ENCODE measurements around the gene SUPT3H.

SUPT3H gene

DNA sequence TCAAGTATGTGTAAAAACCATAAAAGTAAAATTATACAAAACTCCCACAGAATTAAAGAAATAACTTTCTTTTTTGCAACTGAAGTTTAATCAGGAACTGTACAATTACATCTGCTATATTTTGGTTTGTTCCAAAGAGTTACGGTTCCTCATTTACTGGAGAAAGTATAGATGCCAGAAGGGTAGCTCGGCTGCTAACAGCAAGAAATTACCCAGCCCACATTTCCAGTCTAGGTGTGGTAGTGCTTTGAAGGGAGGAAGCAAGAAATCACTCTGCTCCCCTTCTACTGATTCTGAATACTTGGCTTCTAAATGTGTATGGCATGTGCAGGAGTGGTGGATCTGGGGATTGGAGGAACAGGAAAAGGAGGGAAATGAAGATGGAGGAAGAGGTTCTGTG, 549.0 kb downstream of the SUPT3H start:
- Histone ChIP-seq H3K27ac (ENCODE audit: insufficient read depth, low read depth, low read length, poor library complexity, severe bottlenecking) (no peak overlapping the region), H3K4me1 (ENCODE audit: control insufficient read depth, insufficient read depth, low read length) (no peaks in the 10 kb centered on the region), H3K9me3 (ENCODE audit: control insufficient read depth, low read length) (no peaks in the 10 kb centered on the region), H3K36me3 (ENCODE audit: control insufficient read depth, insufficient read depth, low read length) (no peaks in the 10 kb centered on the region), H3K4me3 (ENCODE audit: insufficient read depth, low read depth, low read length) (no peak overlapping the region), H3K27me3 (ENCODE audit: control insufficient read depth, insufficient read depth, low read length, poor library complexity, severe bottlenecking) (no peaks in the 10 kb centered on the region)
- 87 to 93% methylated on average over 2 of the region's 2 CpGs for WGBS, 2 experiments

DNA sequence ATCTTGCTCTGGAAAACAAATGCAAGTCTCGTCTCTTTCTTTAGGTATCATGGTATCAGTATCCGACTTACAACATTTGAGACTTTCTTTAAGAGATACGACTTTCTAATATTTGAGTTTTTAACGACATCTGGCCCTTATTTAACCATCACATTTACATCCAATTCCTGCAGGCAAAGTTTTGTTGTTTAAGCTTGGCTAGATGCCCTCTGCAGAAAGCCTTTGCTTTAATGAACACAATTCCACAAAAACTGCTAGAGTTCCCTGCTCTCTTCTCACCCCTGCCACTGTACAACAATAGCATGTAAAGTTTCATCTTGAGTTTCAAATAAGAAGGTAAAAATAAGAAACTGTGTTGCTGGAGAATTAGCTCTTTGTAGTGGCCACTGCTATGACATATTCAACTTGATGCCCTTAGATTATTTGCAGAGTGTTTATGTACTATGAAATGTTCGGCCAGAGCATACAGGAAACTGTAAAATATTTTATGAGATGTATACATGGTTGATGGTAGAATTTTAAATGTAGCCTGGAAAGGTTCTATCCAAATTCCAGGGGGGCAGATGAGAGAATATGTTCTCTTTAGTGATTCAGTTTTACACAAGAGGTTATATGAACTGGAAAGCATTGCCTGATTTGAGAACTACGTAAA, 551.6 kb downstream of the SUPT3H start:
- H3K9me3 ChIP-seq (ENCODE audit: control insufficient read depth, low read length): no peaks in the 10 kb centered on the region
- H3K27me3 ChIP-seq (ENCODE audit: control insufficient read depth, insufficient read depth, low read length, poor library complexity, severe bottlenecking): no peaks in the 10 kb centered on the region
- WGBS, 2 experiments: 94 to 96% methylated on average over 5 of the region's 6 CpGs
- no peak overlapping the region for H3K4me3 ChIP-seq (ENCODE audit: insufficient read depth, low read depth, low read length)
- no peak overlapping the region for H3K27ac ChIP-seq (ENCODE audit: insufficient read depth, low read depth, low read length, poor library complexity, severe bottlenecking)
- H3K36me3 ChIP-seq (ENCODE audit: control insufficient read depth, insufficient read depth, low read length): no peaks in the 10 kb centered on the region
- H3K4me1 ChIP-seq (ENCODE audit: control insufficient read depth, insufficient read depth, low read length): no peaks in the 10 kb centered on the region

DNA sequence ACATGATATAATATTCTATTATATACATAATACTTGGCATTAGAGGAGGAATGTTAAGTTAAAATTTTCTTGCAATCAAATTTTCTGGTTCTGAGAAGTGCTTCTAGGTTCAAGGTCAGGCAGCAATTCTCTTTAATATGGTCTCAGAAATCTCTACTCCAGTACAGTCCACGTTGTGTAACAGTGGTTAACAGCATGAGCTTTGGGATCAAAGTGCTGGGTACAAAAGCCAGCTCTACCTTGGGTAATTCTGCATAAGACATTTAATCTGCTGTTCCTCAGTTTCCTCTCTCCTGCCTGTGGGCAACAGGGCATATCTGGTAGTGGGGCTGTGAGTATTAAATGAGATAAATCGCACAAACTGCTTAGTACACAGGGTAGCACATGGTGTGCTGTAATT, 552.5 kb downstream of the SUPT3H start:
- H3K27me3 ChIP-seq (ENCODE audit: control insufficient read depth, insufficient read depth, low read length, poor library complexity, severe bottlenecking): no peaks in the 10 kb centered on the region
- no peak overlapping the region for H3K27ac ChIP-seq (ENCODE audit: insufficient read depth, low read depth, low read length, poor library complexity, severe bottlenecking)
- no peak overlapping the region for H3K4me3 ChIP-seq (ENCODE audit: insufficient read depth, low read depth, low read length)
- H3K36me3 ChIP-seq (ENCODE audit: control insufficient read depth, insufficient read depth, low read length): no peaks in the 10 kb centered on the region
- no peaks in the 10 kb centered on the region for H3K9me3 ChIP-seq (ENCODE audit: control insufficient read depth, low read length)
- no peaks in the 10 kb centered on the region for H3K4me1 ChIP-seq (ENCODE audit: control insufficient read depth, insufficient read depth, low read length)
- WGBS, 2 experiments: 83 to 92% methylated on average over 1 to 2 of the region's 2 CpGs

DNA sequence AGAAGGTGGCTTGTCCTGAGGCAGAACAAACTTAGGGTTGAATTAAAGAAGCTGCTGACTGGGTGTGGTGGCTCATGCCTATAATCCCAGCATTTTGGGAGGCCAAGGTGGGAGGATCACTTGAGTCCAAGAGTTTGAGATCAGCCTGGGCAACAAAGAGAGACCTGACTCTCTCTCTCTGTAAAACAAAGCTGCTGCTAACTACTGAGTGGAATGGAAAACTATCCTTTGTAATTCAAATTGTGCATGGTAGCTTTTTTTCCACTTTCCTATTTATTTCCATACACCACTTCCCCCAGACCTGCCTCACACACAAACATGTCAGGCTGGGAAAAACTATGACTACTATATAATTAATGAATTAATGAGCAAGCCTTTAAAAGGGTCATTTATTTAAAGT, 553.2 kb downstream of the SUPT3H start:
- Histone ChIP-seq H3K4me3 (ENCODE audit: insufficient read depth, low read depth, low read length) (no peak overlapping the region), H3K27me3 (ENCODE audit: control insufficient read depth, insufficient read depth, low read length, poor library complexity, severe bottlenecking) (no peaks in the 10 kb centered on the region), H3K4me1 (ENCODE audit: control insufficient read depth, insufficient read depth, low read length) (no peaks in the 10 kb centered on the region), H3K36me3 (ENCODE audit: control insufficient read depth, insufficient read depth, low read length) (no peaks in the 10 kb centered on the region), H3K27ac (ENCODE audit: insufficient read depth, low read depth, low read length, poor library complexity, severe bottlenecking) (no peak overlapping the region), H3K9me3 (ENCODE audit: control insufficient read depth, low read length) (no peaks in the 10 kb centered on the region)

DNA sequence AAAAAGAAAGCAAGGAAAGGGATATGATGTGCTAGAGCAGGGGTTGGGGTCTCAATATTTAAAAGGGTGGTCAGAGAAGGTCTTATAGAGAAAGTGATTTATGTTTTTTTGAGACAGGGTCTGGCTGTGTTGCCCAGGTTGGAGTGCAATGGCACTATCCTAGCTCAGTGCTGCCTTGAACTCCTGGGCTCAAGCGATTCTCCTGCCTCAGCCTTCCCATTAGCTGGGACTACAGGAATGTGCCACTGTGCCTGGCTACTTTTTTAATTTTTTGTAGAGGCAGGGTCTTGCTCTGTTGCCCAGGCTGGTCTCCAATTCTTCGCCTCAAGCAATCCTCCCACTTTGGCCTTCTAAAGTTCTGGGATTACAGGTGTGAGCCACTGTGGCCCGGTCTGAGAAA, 557.0 kb downstream of the SUPT3H start:
- 84 to 93% methylated on average over 3 of the region's 3 CpGs for WGBS, 2 experiments
- H3K9me3 ChIP-seq (ENCODE audit: control insufficient read depth, low read length): no peaks in the 10 kb centered on the region
- no peaks in the 10 kb centered on the region for H3K27me3 ChIP-seq (ENCODE audit: control insufficient read depth, insufficient read depth, low read length, poor library complexity, severe bottlenecking)
- no peak overlapping the region for H3K4me3 ChIP-seq (ENCODE audit: insufficient read depth, low read depth, low read length)
- H3K4me1 ChIP-seq (ENCODE audit: control insufficient read depth, insufficient read depth, low read length): no peaks in the 10 kb centered on the region
- no peak overlapping the region for H3K27ac ChIP-seq (ENCODE audit: insufficient read depth, low read depth, low read length, poor library complexity, severe bottlenecking)
- H3K36me3 ChIP-seq (ENCODE audit: control insufficient read depth, insufficient read depth, low read length): no peaks in the 10 kb centered on the region

DNA sequence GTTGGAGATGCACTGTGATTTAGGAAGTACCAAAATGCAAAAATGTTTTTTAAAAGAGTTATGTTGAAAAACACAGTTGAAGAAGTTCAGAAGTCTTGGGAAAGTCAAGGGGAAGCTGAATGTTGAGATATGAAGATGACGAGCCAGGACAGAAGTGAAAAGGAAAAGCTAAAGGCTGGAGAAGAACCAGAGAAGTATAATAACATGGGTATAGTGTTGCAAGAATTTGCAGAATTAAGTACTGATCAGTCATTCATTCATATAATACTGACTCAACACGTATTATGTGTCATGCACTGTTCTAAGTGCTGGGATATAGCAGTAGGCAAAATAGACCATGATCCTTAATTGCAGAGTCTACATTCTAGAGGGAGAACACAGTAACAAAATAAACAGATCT, 557.4 kb downstream of the SUPT3H start:
- Histone ChIP-seq H3K27me3 (ENCODE audit: control insufficient read depth, insufficient read depth, low read length, poor library complexity, severe bottlenecking) (no peaks in the 10 kb centered on the region), H3K9me3 (ENCODE audit: control insufficient read depth, low read length) (no peaks in the 10 kb centered on the region), H3K27ac (ENCODE audit: insufficient read depth, low read depth, low read length, poor library complexity, severe bottlenecking) (no peak overlapping the region), H3K36me3 (ENCODE audit: control insufficient read depth, insufficient read depth, low read length) (no peaks in the 10 kb centered on the region), H3K4me3 (ENCODE audit: insufficient read depth, low read depth, low read length) (no peak overlapping the region), H3K4me1 (ENCODE audit: control insufficient read depth, insufficient read depth, low read length) (no peaks in the 10 kb centered on the region)
- 70 to 99% methylated on average over 2 of the region's 2 CpGs for WGBS, 2 experiments

DNA sequence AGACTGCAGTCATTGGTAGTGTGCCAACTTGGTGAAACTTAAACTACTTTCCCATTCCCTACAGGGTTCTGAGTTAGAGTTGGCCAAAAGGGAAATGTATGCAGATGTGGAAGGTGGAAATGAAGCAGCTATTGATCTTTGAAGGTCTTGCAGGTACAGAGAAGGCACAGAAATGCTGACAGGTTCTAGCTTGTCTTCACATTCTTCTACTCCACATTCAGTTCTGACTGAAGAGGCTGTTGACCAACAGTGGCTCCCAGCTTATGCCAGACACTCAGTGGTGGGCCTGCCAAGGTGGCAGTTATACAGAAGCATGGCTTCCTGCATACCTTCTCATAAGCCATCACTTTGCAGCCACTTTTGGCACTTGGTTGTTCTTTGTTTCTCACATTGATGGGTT, 566.3 kb downstream of the SUPT3H start:
- Histone ChIP-seq H3K36me3 (ENCODE audit: control insufficient read depth, insufficient read depth, low read length) (no peaks in the 10 kb centered on the region), H3K27ac (ENCODE audit: insufficient read depth, low read depth, low read length, poor library complexity, severe bottlenecking) (no peak overlapping the region), H3K9me3 (ENCODE audit: control insufficient read depth, low read length) (no peaks in the 10 kb centered on the region), H3K27me3 (ENCODE audit: control insufficient read depth, insufficient read depth, low read length, poor library complexity, severe bottlenecking) (no peaks in the 10 kb centered on the region), H3K4me1 (ENCODE audit: control insufficient read depth, insufficient read depth, low read length) (no peaks in the 10 kb centered on the region), H3K4me3 (ENCODE audit: insufficient read depth, low read depth, low read length) (no peak overlapping the region)

DNA sequence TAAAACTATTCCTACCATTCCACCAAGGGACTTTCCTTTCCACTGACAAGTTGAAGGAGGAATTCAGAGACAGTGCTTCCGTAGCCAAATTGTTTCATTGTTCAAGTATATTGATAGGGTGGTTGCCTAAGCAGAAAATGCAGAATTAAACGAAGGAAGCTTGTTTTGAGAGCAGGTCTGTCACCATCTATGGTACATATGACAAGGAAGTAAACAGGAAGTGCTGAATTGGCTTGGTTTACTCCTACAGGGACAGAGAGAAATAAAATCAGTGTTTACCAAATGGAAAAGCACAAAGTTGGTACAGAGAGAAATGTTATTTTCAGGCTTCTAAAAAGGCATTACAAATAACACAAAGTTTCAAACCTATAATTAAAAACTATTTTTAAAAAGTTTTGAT, 568.5 kb downstream of the SUPT3H start:
- H3K9me3 ChIP-seq (ENCODE audit: control insufficient read depth, low read length): no peaks in the 10 kb centered on the region
- H3K4me3 ChIP-seq (ENCODE audit: insufficient read depth, low read depth, low read length): no peak overlapping the region
- H3K4me1 ChIP-seq (ENCODE audit: control insufficient read depth, insufficient read depth, low read length): no peaks in the 10 kb centered on the region
- no peaks in the 10 kb centered on the region for H3K36me3 ChIP-seq (ENCODE audit: control insufficient read depth, insufficient read depth, low read length)
- WGBS, 2 experiments: 84 to 91% methylated on average over 2 of the region's 2 CpGs
- H3K27me3 ChIP-seq (ENCODE audit: control insufficient read depth, insufficient read depth, low read length, poor library complexity, severe bottlenecking): no peaks in the 10 kb centered on the region
- no peak overlapping the region for H3K27ac ChIP-seq (ENCODE audit: insufficient read depth, low read depth, low read length, poor library complexity, severe bottlenecking)

DNA sequence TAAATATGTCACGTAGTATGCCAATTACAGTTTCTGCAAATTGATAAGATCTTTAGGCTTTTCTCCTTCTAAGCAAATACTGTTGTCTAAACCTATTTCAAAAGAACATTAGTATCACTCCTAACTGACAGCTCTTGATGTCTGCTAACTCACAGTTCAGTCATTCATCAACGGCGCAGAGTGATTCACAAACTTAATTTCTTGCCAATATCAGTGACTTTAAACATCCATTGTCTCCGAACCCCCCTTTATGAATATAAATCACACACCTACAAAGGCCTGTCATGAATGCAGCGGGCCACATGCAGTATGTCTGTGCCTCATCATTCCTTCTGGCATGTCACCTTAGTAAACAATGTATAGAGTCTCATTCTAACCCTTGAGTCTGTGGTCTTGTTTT, 569.6 kb downstream of the SUPT3H start:
- Histone ChIP-seq H3K36me3 (ENCODE audit: control insufficient read depth, insufficient read depth, low read length) (no peaks in the 10 kb centered on the region), H3K27ac (ENCODE audit: insufficient read depth, low read depth, low read length, poor library complexity, severe bottlenecking) (no peak overlapping the region), H3K4me3 (ENCODE audit: insufficient read depth, low read depth, low read length) (no peak overlapping the region), H3K4me1 (ENCODE audit: control insufficient read depth, insufficient read depth, low read length) (no peaks in the 10 kb centered on the region), H3K27me3 (ENCODE audit: control insufficient read depth, insufficient read depth, low read length, poor library complexity, severe bottlenecking) (no peaks in the 10 kb centered on the region), H3K9me3 (ENCODE audit: control insufficient read depth, low read length) (no peaks in the 10 kb centered on the region)
- 92 to 96% methylated on average over 5 of the region's 5 CpGs for WGBS, 2 experiments

DNA sequence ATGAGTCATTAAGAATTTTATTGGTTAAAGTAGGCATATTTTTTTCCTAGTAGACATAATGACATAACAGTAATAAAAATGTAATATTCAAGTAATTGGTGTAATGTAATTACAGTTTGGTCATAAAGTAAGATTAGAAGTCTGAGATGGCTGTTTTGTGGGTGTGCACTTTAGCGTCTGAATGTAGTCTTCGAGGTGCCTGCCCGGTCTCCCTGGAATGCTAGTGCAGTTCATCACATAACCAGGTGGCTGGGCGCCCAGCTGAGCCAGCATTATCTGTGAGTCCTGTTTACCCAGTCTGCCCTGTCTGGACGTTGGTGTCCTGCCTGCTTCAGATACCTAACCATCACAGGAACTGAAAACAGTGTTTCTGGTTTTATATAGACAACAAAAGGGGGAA, 571.1 kb downstream of the SUPT3H start:
- WGBS, 2 experiments: 91 to 94% methylated on average over 5 of the region's 5 CpGs
- Histone ChIP-seq H3K36me3 (ENCODE audit: control insufficient read depth, insufficient read depth, low read length) (no peaks in the 10 kb centered on the region), H3K27ac (ENCODE audit: insufficient read depth, low read depth, low read length, poor library complexity, severe bottlenecking) (no peak overlapping the region), H3K27me3 (ENCODE audit: control insufficient read depth, insufficient read depth, low read length, poor library complexity, severe bottlenecking) (no peaks in the 10 kb centered on the region), H3K4me3 (ENCODE audit: insufficient read depth, low read depth, low read length) (no peak overlapping the region), H3K9me3 (ENCODE audit: control insufficient read depth, low read length) (no peaks in the 10 kb centered on the region), H3K4me1 (ENCODE audit: control insufficient read depth, insufficient read depth, low read length) (no peaks in the 10 kb centered on the region)

DNA sequence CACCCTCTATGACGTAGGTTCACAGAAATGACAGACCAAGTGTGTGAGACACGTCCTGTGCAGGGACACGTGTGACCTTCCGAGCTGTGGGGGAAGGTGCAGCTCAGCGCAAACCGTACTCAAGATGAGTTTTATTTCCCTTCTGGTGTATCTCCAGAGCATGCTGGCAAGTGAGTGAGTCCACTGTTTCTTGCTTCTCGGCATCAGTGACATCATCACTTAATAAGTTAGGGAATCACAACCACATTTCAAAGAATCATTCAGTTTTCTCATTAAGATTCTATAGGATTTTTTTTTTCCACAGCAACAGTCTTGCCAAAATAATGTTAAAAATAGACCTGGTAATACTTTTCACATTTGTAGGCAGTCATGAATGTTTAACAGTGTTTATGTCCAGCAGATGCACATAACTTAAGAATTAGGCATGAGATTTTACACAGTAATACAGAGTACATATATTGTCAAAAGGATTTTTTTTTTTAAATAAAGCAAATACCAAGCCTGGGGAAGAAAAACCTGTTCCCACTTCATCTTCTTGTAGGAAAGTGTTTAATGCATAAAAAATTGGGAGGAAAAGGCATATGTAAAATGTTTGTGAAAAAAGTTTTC, 572.4 kb downstream of the SUPT3H start:
- Histone ChIP-seq H3K27me3 (ENCODE audit: control insufficient read depth, insufficient read depth, low read length, poor library complexity, severe bottlenecking) (no peaks in the 10 kb centered on the region), H3K27ac (ENCODE audit: insufficient read depth, low read depth, low read length, poor library complexity, severe bottlenecking) (no peak overlapping the region), H3K4me3 (ENCODE audit: insufficient read depth, low read depth, low read length) (no peak overlapping the region), H3K4me1 (ENCODE audit: control insufficient read depth, insufficient read depth, low read length) (no peaks in the 10 kb centered on the region), H3K36me3 (ENCODE audit: control insufficient read depth, insufficient read depth, low read length) (no peaks in the 10 kb centered on the region), H3K9me3 (ENCODE audit: control insufficient read depth, low read length) (no peaks in the 10 kb centered on the region)
- WGBS, 2 experiments: 96 to 97% methylated on average over 7 of the region's 7 CpGs
